ENCODE measurements around the gene ACTBL2.

The ACTBL2 gene

DNA sequence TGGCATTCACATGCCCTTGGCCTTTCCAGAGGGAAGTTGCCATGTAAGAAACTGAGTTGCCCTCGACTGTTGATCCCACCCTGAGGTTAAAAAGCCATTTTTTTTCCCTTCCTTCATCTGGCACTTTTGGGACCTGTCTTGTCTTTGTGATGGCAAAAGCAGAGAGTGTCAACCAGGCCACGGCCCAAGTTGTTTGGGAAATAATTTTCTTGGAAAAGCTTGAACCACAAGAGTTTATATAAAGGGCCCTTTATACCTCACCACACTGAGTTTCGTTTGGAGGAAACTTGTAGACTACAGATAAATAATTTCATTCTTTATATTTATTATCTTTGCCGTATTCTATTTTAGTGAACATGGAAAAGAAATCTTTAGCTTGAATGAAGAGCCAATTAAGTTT, 34.3 kb downstream of the ACTBL2 start:
- DNase-seq: no peak

DNA sequence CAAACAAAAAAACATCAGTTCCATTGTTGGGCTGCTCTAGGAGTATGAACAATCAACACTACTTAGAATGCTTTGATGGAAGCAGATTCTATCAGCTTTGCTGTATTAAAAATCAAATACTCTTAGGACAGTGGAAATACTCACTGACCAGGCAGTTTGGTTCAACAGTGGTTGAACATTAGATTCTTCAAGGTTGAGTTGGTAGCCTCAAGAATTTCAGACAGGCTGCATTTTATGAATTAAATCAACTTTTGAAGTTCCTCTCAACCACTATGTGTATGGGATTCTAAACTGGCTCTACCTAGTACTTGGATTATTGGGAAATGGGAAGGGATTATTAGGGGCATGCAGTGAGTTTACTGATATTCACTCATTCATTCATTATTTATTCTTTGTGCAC, 35.0 kb downstream of the ACTBL2 start:
- DNase-seq: no peak

DNA sequence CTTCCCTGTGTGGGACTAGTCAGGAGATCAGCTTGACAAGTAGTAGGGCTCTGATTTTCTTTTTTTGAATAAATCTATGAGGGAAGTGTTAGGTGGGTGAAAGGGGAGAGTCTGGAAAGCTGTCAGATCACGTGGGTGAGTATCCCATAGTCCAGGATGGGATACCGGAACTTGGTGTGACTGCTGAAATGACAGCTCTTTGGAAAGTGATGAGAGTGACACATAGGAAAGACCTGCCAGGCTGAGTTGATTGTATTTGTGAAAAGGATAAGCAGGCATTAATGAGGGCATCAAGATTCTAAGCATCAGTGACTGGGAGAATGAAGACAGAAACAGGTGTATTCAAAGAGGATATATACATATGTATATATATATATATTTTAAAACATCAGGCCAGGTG, 35.6 kb downstream of the ACTBL2 start:
- DNase-seq: no peak

DNA sequence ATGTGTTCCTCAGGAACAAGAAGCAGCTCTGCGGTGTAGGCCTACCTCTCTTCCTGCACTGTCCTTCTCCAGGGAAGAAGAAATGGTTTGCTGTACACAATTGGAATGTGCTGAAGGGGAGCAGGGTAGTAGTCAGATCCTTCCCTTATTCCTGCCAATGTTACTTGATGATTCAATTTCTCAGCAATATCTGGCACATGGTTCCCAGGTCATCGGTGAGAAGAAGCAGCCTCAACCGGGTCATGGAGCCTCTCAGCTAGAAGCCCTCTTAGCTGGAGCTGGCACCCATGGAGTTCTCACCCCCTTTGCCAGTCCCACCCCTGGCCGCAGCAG, 36.9 kb downstream of the ACTBL2 start:
- DNase-seq: no peak

DNA sequence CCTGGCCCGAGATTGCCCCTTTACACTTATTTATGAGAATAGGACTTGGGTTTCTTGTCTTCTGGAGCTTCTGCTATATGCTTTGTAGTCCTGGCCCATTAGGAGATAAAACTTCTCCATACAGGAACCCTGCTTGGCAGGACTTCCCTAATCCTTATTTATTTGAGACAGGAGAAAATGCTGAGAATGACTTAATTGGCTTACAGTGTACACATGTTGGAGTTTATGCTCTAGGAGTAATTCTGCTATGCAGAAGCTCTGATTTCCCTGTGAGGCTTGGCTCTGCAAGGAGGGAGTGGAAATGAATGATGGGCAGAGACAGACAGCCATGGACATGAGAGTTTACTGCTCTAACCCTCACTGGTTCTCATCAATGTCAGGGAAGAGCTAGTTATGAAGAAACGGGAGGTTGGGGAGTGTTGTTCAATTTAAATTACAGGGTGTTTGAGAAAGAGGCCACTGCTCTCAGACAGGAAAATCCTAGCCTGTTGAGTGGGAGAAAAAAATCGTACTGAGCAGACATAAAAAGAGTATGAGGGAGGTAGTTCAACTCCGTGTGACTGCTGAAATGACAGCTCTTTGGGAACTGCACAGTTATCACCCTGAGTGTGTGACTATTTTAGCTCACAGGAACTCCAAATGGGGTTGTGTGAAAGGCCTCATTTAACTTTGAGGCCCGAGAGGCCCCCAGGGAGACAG, 37.5 kb downstream of the ACTBL2 start:
- DNase-seq: no peak

DNA sequence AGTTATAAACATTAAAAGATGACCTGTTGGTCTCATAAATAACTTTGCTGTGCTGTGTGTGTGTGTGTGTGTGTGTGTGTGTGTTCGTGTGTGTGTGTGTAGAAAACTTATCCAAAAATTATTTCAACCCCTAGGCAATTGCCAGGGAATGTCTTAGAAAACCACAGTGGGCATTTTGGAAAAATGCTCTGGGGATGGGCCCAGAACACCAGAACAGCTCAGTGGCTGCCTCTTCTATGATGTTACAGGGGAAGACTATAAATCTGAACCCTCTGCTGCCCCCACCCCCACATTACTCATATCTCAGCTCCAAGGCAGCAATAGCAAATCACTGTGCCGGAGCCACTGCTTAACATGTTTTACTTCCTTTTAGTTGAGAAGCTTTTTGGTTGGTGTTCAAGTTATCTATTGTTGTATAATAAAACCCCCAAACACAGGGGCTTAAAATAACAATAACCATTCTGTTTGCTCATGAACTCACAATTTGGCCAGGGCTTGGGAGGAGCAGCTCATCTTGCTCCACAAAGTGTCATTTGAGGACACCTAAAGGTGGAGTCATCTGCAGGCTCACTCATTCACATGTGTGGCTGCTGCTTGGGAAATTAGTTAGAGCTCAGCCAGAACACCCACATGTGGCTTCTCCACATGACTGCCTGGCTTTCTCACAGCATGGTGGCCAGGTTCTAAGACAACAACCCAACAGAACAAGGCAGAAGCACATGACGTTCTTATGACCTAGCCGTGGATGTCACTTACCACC, 40.4 kb downstream of the ACTBL2 start:
- DNase-seq: no peak

DNA sequence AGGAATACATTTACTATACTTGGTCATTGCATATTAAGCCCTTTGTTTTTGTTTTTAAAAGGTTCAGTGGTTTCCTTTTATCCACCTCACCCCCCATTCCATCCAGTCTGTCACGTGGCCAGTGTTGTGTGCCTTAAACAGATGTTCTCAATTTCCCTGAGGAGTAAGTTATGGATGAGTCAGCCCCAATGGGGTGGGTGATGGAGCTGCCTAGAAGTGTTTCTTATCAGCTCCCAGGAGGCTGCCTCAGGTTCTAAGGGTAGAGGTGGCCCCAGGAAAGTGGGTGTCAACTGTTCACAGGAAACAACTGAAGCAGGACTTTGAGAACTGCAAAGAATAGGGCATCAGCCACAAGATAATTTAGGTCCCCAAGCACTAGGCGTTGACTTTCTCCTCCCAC, 41.1 kb downstream of the ACTBL2 start:
- no peak for DNase-seq

DNA sequence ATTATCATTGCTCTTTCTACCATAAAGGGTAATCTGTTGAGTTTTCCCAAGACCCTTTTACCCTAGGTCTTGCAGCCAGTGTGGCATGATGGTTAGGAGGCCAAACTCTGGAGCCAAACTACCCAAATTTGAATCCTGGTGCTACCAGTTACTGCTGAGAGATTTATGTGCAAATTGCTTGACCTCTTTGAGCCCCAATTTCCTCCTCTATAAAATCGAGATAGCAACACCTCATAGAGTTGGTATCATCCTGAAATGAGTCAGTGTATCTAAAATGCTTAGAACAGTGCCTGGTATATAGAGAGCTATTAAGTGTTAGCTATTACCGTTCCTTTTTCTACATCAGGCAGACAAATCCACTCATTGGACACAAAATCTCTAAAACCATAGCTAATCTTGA, 43.0 kb downstream of the ACTBL2 start:
- DNase-seq: no peak

DNA sequence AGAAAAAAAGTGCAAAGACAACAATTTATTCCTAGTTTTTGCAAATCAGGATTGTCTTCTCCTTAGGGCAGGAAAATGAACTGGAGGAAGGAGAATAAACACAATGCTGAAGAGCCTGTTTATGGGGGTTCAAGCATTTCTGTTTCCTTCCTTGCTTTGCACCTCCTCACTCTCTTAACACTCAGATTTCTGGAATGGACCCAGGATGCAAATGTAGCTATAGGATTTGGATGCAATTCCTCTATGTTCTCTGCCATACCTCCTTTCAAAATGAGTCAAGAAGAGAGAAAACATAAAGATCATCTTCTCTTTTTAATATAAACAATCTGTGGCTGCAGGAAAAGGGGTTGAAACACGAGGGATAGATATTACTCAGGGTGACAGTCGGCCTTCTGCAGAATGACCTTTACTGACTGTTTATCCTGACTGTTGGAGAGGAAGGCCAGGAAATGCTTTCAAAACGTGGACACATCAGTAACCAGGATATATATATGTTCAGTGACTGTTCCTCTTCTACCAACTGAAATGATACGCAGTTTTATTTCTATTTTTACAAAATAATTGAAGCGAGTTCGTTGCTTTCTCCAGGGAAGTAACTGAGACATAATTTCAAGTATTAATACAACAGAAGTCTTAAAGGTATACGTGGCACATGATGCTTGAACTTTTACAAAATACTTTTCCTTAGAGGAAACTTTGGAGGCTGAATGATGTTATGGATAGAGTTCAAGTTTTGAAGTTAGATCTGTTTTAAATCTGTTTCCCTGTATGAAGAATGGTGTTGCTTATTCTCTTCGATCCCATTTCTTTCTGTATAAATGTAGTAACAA, 44.4 kb downstream of the ACTBL2 start:
- DNase-seq: no peak

DNA sequence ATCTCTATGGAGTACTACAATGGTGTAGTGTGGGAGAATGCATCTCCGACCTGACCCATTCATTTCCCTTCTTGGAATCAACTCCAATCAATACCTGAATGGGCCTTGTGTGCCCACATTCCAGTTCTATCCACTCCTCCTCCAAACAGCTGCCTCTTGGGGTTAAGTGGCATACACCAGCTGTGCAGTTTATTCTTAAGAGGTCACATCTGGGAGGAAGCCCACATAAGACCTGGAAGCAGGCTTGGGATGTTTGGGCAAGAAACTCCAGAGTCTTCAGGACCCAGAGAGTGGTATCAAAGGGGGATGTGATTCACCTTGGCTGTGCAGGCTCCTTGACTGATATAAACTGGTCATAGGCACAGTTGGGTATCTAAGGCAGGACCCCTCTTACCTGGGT, 46.0 kb downstream of the ACTBL2 start:
- no peak for DNase-seq

DNA sequence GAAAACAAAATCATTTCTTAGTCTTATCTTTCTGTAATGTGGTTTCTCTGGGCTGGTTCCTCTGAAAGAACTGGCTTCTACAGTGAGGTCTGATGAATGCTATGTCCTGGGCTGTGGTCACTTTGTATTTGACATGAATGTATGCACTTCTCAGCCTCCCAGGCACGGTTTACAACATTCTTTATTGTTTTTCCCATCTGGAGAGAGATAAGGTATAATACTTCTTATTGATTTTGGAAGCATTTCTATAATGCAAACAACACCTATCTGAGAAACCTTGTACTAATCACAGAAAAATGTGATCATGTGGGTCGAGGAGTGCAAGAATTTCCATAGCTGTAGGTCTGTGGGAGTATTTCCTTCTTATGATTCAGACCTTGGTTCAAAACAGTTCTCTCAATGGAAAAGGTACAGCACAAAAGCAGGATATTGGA, 46.9 kb downstream of the ACTBL2 start:
- DNase-seq: no peak

DNA sequence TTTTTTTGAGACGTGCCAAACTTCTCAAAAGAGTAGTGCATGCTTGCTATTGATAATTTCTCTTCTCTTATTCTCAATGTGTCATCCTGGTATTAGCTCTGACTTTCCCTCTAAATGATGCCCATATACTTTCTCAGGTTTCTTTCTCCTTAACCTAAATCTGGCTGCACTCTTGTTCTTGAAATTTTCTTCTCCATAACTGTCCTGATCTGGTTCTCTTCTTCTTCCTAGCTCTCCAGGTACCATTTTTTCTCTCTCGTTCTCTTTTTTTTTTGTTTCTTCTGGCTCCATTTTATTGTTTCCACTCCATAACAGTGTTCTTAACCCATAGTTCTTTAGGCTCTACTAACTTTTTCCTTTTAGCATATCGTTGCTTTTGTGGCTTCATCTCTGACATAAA, 47.9 kb downstream of the ACTBL2 start:
- DNase-seq: no peak

DNA sequence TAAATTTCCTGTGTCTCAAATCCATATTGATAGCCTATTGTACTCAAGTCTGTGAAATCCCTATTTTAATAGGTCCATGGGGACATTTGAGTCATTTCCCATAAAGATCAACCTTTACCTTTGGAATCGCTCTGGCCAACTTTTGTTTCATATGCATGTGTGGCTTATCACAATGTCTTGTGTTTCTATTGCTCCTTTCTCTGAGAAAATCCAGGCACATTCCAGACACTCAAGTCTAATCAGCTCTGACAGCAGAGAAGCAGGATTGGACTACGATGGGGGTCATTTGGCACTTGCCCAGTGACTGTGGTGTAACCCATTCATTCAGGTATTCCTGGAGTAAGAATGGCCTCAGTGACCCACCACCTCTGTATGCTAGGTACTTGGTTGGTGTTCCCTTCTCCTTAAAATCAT, 48.4 kb downstream of the ACTBL2 start:
- no peak for DNase-seq

DNA sequence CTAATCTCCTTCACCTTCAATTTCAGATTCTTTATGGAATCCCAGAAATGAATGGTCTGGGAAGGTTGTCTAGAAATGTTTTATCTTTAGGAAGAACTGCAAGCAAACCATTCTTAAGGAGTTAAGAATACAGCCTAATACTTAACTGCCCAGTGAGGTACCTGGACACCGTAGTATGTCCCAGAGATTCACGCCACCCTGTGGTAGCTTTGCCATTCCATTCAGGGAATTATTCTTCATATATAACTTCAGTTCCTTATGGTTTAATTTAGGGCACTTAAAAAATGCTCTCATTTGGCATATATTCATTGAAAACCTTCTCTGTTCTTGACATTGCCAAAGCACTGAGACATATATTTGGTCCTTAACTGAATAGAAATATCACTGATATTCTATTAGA, 49.7 kb downstream of the ACTBL2 start:
- no peak for DNase-seq

DNA sequence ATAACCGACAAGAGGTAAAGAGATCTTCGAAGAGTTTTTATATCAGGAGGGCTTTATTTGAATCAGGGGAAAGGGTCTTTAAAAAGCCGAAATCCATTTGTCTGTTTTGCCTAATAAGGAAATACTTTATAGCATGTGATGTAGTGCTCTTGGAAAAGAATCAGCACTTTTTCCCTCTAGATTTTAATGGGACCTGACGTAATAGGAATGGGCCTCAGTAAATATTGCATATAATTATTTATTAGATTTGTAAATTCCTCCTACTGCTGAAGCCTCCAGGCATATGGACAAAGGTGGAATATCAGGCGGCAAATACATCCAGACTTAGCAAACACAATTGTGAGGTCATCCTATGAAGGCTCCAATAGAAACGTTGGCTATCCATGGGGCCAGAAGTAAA, 50.9 kb downstream of the ACTBL2 start:
- no peak for DNase-seq

All from stimulated activated CD4-positive, alpha-beta T cell treated with anti-CD3 and anti-CD28 coated beads, Interleukin-15, amount 100 ng/mL, for 24 hours (primary cell).